GM21619 (cell line): ENCODE results near the gene PACRG.

Experiments used
- ATAC-seq: cut with Tn5 transposase; IDR thresholded peaks from one replicate; pipeline ENCODE4 v1.9.1; 2021; ENCODE audit not compliant: unreplicated experiment

Gene PACRG

GRCh38 chr6:163324326-163324687 is 596.5 kb downstream of the PACRG start:
- ATAC-seq = no peak

DNA sequence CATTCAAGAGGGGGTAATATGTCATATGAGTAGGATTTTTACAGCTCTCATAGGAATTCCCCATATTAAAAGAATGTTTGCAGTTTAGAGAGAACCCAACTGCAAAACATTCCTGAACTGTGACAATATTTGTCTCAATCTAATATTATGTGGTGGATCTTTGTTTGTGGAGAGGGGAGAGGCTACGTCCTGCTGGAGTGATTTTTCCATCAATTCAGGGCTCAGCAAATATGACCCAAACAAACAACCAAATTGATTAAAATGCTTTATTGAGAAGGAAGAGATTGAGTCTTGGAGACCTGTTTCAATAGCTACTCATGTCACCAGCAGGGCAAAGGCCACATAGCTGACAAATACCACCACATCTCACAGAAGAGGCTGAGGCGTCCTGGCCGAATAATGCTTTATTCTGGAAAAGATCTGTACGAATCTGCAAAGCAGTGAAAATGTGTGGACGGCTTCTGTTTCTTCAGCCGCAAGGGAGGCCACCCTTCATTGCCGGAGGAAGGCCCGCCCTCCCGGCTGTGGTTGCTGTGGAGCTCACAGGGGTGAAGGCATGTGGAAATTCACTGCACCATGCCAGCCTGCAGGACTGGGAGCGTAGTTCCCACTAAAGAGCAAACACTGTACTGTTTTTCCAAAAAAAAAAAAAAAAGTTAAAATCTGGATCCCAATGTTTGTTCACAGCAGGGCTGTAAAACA is 597.1 kb downstream of the PACRG start:
- ATAC-seq = no peak

DNA sequence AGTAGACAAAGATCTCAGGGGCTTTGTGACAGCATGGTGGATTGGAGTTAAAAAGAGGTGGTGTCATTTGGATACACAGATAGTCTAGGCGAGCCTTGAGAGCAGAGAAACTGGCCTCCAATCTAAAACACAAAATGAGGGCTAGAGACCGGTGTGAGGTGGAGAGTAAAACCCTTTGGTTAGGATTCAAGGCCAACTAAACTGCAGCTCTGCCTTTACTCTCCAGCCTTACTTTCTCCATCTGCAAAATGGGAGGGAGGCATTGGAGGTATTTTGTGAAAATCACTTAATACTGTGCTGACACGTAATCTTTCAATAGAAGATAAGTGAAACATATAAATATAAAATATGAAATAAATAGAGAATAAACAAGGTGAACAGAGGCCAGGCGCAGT is 597.6 kb downstream of the PACRG start:
- ATAC-seq = no peak

GRCh38 chr6:163327165-163327880 is 599.5 kb downstream of the PACRG start:
- ATAC-seq = no peak

DNA sequence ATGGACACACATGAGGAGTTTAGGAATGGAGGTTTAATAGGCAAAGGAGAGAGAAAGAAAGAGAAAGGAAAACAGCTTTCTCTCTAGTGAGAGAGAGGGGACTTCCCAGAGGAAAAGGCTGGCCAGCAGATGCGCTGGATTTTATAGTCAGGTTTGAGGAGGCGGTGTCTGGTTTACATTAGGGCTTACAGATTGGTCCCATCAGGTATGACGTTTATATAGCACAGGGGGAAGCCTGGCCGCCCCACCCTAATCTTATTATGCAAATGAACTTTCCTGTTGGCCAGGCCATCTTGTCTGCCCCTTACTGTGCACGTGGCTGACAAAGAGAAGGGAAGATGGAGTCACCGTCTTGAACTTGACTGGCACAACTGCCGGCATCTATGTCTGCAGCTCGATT is 600.1 kb downstream of the PACRG start:
- ATAC-seq = no peak

DNA sequence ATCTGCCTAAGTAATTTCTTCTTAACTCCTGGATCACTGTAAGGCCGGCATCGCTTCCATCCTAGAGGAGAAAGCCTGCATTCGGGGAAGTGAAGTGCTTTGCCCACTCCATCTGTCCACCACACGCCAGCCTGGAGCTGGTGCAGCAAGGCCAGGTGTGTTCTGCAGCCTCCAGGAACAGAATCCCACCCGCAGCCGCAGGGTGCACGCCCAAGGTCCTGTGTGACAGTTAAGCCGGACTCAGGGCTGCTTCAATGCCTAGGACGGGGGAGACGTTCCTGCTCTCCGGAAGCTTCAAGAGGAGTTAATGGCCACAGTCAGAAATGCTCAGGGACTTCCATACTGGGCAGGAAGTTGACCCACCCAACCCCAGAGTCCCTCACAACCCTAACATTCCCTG is 600.6 kb downstream of the PACRG start:
- no peak for ATAC-seq

DNA sequence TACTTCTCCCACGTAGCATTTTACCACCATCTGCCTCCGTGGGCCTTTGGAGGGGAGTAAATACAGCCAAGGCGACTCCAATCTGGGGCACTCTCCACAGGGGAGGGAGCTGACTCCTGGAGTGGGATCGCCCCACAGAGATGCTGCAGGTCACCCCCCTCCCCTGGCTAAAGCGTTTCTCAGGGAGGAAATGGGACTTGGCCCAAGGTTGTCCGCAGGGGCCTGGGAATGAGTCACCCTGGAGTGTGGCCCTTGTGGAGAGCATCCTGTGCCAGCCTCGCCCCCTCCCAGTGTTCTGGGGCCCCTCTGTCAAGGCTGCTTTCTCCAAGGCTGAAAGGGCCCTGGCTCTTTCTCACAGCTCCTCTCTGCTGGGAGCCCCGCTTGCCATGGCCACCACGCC is 602.2 kb downstream of the PACRG start:
- no peak for ATAC-seq

DNA sequence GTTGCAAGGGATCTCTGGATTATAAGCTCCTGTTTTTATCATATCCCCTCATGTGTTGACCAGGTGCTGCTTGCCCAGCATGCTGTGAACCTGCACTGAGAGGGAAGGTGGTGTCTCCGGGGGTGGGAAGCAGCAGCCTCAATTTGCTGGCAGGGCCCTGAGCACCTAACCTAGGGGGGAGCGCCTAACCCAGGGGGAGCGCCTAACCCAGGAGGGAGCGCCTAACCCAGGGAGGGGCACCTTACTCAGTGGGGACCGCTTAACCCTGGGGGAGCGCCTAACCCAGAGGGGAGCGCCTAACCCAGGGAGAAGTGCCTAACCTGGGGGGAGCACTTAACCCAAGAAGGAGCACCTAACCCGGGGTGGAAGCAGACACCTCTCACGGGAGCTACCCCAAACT is 603.5 kb downstream of the PACRG start:
- no peak for ATAC-seq

GRCh38 chr6:163332575-163332974 is 604.8 kb downstream of the PACRG start:
- ATAC-seq = no peak

DNA sequence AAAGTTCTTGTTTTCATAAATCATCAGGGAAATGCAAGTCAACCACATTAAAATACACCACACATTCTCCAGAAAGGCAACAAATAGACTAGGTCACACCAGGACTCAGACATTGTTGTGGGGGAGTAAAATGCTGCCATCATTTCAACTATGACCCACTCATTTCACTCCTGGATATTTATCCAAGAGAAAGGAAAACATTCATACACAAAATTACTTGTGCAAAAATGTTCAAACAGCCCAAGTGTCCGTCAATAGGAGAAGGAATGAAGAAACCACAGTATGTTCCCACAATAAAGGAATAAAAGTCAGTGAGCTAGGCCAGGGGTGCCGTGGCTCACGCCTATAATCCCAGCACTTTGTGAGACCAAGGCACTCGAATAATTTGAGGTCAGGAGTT is 605.3 kb downstream of the PACRG start:
- no peak for ATAC-seq

DNA sequence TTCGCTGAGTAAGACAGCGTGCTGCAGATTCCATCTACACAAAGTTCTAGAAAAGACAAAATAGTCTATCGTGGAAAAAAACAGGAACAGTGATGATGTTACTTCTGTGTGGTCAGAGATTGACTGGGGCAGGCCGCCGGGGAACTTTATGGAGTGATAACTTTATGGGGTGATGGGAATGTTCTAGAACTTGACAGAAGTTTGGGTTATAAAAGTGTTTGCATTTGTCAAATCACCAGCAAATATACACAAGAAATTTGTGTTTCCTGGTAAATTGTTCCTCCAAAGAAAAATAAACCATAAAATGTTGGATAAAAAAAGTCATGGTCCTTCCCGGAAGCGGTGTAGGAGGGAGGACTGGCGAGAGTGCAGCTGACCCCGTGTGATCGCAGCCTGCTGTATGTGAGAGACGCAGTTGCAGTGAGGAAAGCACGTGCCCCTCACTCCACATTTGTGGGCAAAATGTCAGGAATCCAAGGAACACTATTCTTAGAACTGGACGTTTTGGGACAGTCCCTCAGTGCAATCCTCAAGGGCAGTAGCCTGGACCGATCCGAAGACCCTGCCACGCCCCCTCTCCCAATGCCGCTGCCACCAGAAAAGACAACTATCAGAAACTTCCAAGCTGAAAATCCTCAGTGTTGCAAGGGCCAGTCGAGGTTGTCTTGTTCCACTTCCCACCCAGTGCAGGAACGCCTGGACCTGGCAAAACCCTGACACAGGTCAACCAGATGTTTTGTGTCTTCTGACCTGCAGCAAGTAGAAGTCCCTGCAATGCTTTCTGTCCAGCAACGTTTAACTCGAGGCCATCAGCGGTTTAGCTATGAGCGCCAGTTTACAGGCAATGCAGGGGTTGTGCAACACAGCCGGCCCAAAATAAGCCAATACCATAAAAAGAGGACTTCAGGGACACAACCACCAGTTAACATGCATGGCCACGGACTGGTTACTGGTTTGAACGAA is 606.2 kb downstream of the PACRG start:
- no peak for ATAC-seq

GRCh38 chr6:163335056-163335455 is 607.3 kb downstream of the PACRG start:
- no peak for ATAC-seq

DNA sequence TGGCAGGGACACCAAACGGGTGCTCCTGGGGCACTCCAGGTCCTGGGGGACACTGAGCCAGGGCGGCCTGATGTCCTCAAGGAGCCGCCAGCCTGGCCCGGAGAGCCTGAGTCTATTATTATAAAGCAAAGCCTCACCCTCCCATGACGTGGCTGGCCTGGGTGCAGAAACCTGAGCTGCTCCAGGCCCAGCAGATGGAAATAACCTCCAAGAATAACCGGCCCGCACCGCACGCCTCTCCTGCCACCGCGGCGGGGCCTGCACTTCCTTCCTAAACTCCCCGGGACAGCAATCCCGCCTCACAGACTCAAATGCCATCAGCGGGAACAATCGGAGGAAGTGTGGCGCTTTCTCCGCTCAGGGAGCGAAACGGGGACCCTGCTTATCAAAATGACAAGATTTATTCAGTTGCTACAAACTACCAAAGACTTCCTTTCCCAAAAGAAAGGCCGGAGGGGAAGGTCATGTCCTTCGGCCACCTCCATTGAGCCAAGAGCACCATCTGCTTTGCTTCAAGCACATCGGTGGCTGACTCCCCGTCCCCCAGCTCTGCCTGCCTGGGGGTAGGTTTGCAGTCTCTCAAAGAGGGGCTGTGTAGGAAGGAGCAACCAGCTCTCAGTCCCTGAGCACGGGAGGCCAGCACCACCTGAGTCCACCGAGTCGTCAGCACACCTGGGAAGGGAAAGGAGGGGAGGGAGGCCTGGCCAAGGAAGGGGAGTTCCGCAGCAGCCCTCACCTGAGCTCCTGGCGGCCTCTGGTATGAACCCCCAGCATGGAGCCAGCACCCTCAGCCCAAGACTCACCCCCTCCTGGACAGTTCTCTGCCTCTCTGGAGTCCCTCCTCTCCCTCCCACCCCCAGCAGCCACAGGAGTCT is 608.1 kb downstream of the PACRG start:
- no peak for ATAC-seq

- ATAC-seq = no peak
Measured at GRCh38 chr6:163336961-163337360, 609.2 kb downstream of the PACRG start.

DNA sequence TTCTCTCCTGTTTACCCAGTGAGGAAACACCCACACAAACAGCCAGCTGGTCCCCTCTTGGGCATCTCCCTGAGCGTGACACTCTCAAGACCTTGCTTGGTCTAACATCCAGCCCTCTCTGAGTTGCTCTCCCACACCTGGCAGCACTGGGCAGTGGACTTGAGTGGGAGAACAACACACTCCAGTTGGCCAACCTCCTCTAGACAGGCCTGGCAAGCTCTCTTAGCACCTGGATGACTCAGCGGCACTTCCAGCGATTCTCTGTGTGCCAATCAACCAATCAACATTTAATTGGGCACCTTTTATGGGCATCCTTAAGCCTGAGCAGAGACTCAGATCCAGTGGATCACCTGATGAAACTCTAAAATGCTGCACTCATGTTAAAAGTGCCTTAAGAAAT is 610.2 kb downstream of the PACRG start:
- no peak for ATAC-seq

GRCh38 chr6:163338671-163339405 is 611.1 kb downstream of the PACRG start:
- no peak for ATAC-seq

DNA sequence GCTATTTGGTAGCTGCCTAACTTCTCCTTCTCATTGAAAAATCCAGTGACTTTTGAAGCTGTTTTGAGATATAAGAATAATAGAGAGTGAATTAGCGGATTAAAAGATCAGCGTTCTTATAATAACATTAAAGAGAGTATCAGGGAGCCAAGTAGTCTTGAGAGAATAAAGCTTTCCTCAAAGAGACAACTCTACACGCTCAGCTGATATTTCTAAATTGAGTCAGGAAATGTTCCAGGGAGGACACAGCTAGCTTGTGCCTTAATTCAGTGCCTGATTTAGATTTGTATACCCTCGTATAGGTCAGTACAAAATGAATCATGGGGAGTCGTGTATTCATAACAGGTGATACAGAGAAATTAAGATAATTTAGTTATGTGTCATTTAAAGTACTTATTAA is 611.7 kb downstream of the PACRG start:
- no peak for ATAC-seq

- no peak for ATAC-seq
Measured at GRCh38 chr6:163340201-163340887, 612.6 kb downstream of the PACRG start.

DNA sequence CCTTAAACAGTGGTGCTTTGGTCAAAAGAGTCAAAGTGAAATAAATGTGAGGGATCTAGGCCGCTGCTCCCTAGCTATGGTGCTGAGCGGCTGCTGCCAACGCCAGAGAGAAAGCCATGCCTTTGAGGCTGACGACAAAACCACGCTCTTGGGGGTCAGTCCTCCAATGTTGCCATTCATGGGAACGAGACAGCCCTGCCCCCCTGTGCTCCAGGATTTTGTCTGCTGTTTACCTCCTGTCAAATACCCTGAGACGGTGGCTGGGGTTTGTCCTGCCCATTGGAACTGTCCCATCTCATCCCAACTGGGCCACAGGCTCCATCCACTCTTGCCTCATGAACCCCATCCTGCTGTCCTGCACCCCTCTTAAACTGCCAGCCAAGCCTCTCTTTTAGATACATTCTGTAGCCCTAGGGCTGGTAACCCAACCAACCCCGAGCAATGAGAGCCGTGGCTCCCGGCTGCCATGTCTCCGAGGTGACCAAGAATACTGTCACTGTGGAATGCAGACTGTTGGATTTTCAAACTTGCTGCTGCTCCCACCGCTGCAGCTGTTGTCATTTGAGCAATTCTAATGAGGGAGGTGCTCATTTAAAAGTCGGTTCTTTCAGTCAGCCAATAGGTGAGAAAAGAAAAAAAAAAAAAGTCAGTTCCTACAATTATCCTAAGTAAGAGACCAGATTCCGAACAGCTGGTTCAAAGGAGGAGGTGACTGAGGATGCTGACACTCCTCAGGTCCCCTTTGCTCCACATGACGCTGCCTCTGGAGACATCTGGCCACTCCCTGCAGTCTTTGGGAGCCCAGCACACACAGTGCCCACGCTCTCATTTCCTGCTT is 613.7 kb downstream of the PACRG start:
- ATAC-seq = no peak
